ENCODE measurements around the gene TSPAN33.
"Not testable (repeated sequence)": the region's sequence is repeated elsewhere in the genome, so short reads cannot be mapped to it uniquely, and the experiment has no call there.

The TSPAN33 gene

GRCh38 chr7:129169686-129170440, 25.4 kb downstream of the TSPAN33 start:
- peak overlapping the region; percentile 49 for H3K4me3 ChIP-seq (ENCODE audit: low read length)
- TF ChIP-seq CTCF (conservative IDR thresholded peaks at IDR 0.05; ENCODE audit: low read depth, low read length) = no peak

GRCh38 chr7:129170441-129171021, 26.0 kb downstream of the TSPAN33 start:
- H3K4me3 ChIP-seq (ENCODE audit: low read length) = no peak overlapping the region
- TF ChIP-seq CTCF (conservative IDR thresholded peaks at IDR 0.05; ENCODE audit: low read depth, low read length) = no peak
- DNase-seq (ENCODE audit: low read depth) = no peak

More at GRCh38 chr7:129169686-129170440, 25.4 kb downstream of the TSPAN33 start:
- DNase-seq (ENCODE audit: low read depth) = no peak

GRCh38 chr7:129173861-129174260, 29.4 kb downstream of the TSPAN33 start:
- DNase-seq (ENCODE audit: low read depth); H3K4me3 ChIP-seq (ENCODE audit: low read length): not testable (repeated sequence)

GRCh38 chr7:129176916-129177710, 32.6 kb downstream of the TSPAN33 start:
- no peak for DNase-seq (ENCODE audit: low read depth)
- TF ChIP-seq CTCF (conservative IDR thresholded peaks at IDR 0.05; ENCODE audit: low read depth, low read length) = no peak
- no peak overlapping the region for H3K4me3 ChIP-seq (ENCODE audit: low read length)

GRCh38 chr7:129184981-129185670, 40.6 kb downstream of the TSPAN33 start:
- no peak for DNase-seq (ENCODE audit: low read depth)

GRCh38 chr7:129186749-129187260, 42.3 kb downstream of the TSPAN33 start:
- TF ChIP-seq CTCF (conservative IDR thresholded peaks at IDR 0.05; ENCODE audit: low read depth, low read length) = no peak
- DNase-seq (ENCODE audit: low read depth) = no peak
- H3K4me3 ChIP-seq (ENCODE audit: low read length) = no peak overlapping the region

More at GRCh38 chr7:129184981-129185670, 40.6 kb downstream of the TSPAN33 start:
- H3K4me3 ChIP-seq (ENCODE audit: low read length) = no peak overlapping the region
- no peak for TF ChIP-seq CTCF (conservative IDR thresholded peaks at IDR 0.05; ENCODE audit: low read depth, low read length)
